ENCODE measurements around the gene MED16.
A peak's percentile ranks its signal among the peaks of the same experiment; 100 is the strongest.

The MED16 gene

GRCh38 chr19:913080-913748 lies 20.2 kb upstream of the MED16 start, which contains the start of gene R3HDM4:
Gene R3HDM4, minus strand, starts transcription at chr19:913219. Its CDS starts 62 bp downstream, at chr19:913157.
- H3K18ac ChIP-seq (ENCODE audit: low read depth in 1 of 2, low read length in 2 of 2) = peak within 1 kb of the TSS; percentile 92 to 94
- peaks cover 12 to 17% of the 10 kb centered on the region in 2 experiments for H3K27me3 ChIP-seq (ENCODE audit: control insufficient read depth in 1 of 2, insufficient read depth in 1 of 2, low read length in 2 of 2)
- peak within 1 kb of the TSS; percentile 97 for H3K4me2 ChIP-seq (ENCODE audit: low read length, poor library complexity, severe bottlenecking)
- peak within 1 kb of the TSS; percentile 78 for H3K4me3 ChIP-seq (ENCODE audit: insufficient read depth in 1 of 2, low read depth in 1 of 2, low read length in 2 of 2)
- peak within 1 kb of the TSS; percentile 93 to 97 for H3K4ac ChIP-seq (ENCODE audit: low read depth in 1 of 2, low read length in 2 of 2)
- H4K8ac ChIP-seq (ENCODE audit: low read length) = peak within 1 kb of the TSS; percentile 99
- peaks cover 0 to 14% of the 10 kb centered on the region in 2 experiments for H3K36me3 ChIP-seq (ENCODE audit: control insufficient read depth in 1 of 2, insufficient read depth in 2 of 2, low read depth in 1 of 2, low read length in 2 of 2)
- H2BK5ac ChIP-seq (ENCODE audit: low read depth, low read length, poor library complexity, severe bottlenecking) = peak within 1 kb of the TSS; percentile 50
- peak within 1 kb of the TSS; percentile 82 for H2AFZ ChIP-seq (ENCODE audit: low read depth, low read length)
- peak within 1 kb of the TSS; percentile 80 for H2AK5ac ChIP-seq (ENCODE audit: low read length, severe bottlenecking)
- H3K27ac ChIP-seq (ENCODE audit: low read length, poor library complexity, severe bottlenecking) = no peak within 1 kb of the TSS
- WGBS = 4% methylated on average over 56 of the region's 76 CpGs
- no peaks in the 10 kb centered on the region for H3K9me3 ChIP-seq (ENCODE audit: control insufficient read depth, low read length)
- peak within 1 kb of the TSS; percentile 88 for H3K9ac ChIP-seq (ENCODE audit: low read length)
- H3K4me1 ChIP-seq (ENCODE audit: control insufficient read depth, insufficient read depth, low read depth, low read length) = peaks cover 35% of the 10 kb centered on the region
- peak within 1 kb of the TSS; percentile 86 for H2BK15ac ChIP-seq (ENCODE audit: low read depth, poor library complexity, severe bottlenecking)
- DNase-seq = peak; percentile 68
- no peaks in the 10 kb centered on the region for H3K79me1 ChIP-seq (replicated peaks; ENCODE audit: low read length, poor library complexity, severe bottlenecking)
- H3K23ac ChIP-seq (ENCODE audit: low read length in 2 of 2) = peak within 1 kb of the TSS in 1 of 2 experiments; percentile 85
- H2BK12ac ChIP-seq (ENCODE audit: low read length in 2 of 2) = peak within 1 kb of the TSS in 1 of 2 experiments; percentile 29
- H3K14ac ChIP-seq (ENCODE audit: low read length in 2 of 2) = peak within 1 kb of the TSS; percentile 74 to 95
- H4K91ac ChIP-seq (ENCODE audit: low read length) = peak within 1 kb of the TSS; percentile 95
- H2BK120ac ChIP-seq (ENCODE audit: low read depth, low read length) = peak within 1 kb of the TSS; percentile 93

GRCh38 chr19:912181-913079 lies 19.4 kb upstream of the MED16 start:
- no peaks in the 10 kb centered on the region for H3K9me3 ChIP-seq (ENCODE audit: control insufficient read depth, low read length)
- no peak overlapping the region for H3K23ac ChIP-seq (ENCODE audit: low read length in 2 of 2)
- H3K27ac ChIP-seq (ENCODE audit: low read length, poor library complexity, severe bottlenecking) = no peak overlapping the region
- H3K27me3 ChIP-seq (ENCODE audit: control insufficient read depth in 1 of 2, insufficient read depth in 1 of 2, low read length in 2 of 2) = peaks cover 5 to 9% of the 10 kb centered on the region in 2 experiments
- peak overlapping the region; percentile 35 for H3K4me2 ChIP-seq (ENCODE audit: low read length, poor library complexity, severe bottlenecking)
- H3K9ac ChIP-seq (ENCODE audit: low read length) = peak overlapping the region; percentile 80
- peak overlapping the region; percentile 78 for H3K4me3 ChIP-seq (ENCODE audit: insufficient read depth in 1 of 2, low read depth in 1 of 2, low read length in 2 of 2)
- peak overlapping the region in 1 of 2 experiments; percentile 14 for H3K4ac ChIP-seq (ENCODE audit: low read depth in 1 of 2, low read length in 2 of 2)
- H3K79me1 ChIP-seq (replicated peaks; ENCODE audit: low read length, poor library complexity, severe bottlenecking) = peaks cover 2% of the 10 kb centered on the region
- no peak overlapping the region for H2BK5ac ChIP-seq (ENCODE audit: low read depth, low read length, poor library complexity, severe bottlenecking)
- H3K14ac ChIP-seq (ENCODE audit: low read length in 2 of 2) = peak overlapping the region; percentile 23 to 74
- no peak overlapping the region for H2BK12ac ChIP-seq (ENCODE audit: low read length in 2 of 2)
- no peak for DNase-seq
- peak overlapping the region; percentile 87 to 92 for H3K18ac ChIP-seq (ENCODE audit: low read depth in 1 of 2, low read length in 2 of 2)
- H2BK15ac ChIP-seq (ENCODE audit: low read depth, poor library complexity, severe bottlenecking) = peak overlapping the region; percentile 69
- H3K4me1 ChIP-seq (ENCODE audit: control insufficient read depth, insufficient read depth, low read depth, low read length) = peaks cover 31% of the 10 kb centered on the region
- H2BK120ac ChIP-seq (ENCODE audit: low read depth, low read length) = peak overlapping the region; percentile 73
- no peak overlapping the region for H2AK5ac ChIP-seq (ENCODE audit: low read length, severe bottlenecking)
- H3K36me3 ChIP-seq (ENCODE audit: control insufficient read depth in 1 of 2, insufficient read depth in 2 of 2, low read depth in 1 of 2, low read length in 2 of 2) = peaks cover 0 to 17% of the 10 kb centered on the region in 2 experiments
- H4K91ac ChIP-seq (ENCODE audit: low read length) = peak overlapping the region; percentile 83
- no peak overlapping the region for H2AFZ ChIP-seq (ENCODE audit: low read depth, low read length)
- H4K8ac ChIP-seq (ENCODE audit: low read length) = peak overlapping the region; percentile 80
- WGBS = under 1% methylated on average over 17 of the region's 69 CpGs

- H3K27me3 ChIP-seq (ENCODE audit: control insufficient read depth in 1 of 2, insufficient read depth in 1 of 2, low read length in 2 of 2) = no peaks in the 10 kb centered on the region
- 94% methylated on average over 46 of the region's 54 CpGs for WGBS
- H3K36me3 ChIP-seq (ENCODE audit: control insufficient read depth in 1 of 2, insufficient read depth in 2 of 2, low read depth in 1 of 2, low read length in 2 of 2) = peaks cover 0 to 22% of the 10 kb centered on the region in 2 experiments
- H3K4ac ChIP-seq (ENCODE audit: low read depth in 1 of 2, low read length in 2 of 2) = no peak overlapping the region
- H3K4me2 ChIP-seq (ENCODE audit: low read length, poor library complexity, severe bottlenecking) = peak overlapping the region; percentile 61
- H3K23ac ChIP-seq (ENCODE audit: low read length in 2 of 2) = no peak overlapping the region
- peak overlapping the region in 1 of 2 experiments; percentile 6 for H2BK12ac ChIP-seq (ENCODE audit: low read length in 2 of 2)
- no peaks in the 10 kb centered on the region for H3K9me3 ChIP-seq (ENCODE audit: control insufficient read depth, low read length)
- no peak overlapping the region for H2BK5ac ChIP-seq (ENCODE audit: low read depth, low read length, poor library complexity, severe bottlenecking)
- peaks cover 23% of the 10 kb centered on the region for H3K4me1 ChIP-seq (ENCODE audit: control insufficient read depth, insufficient read depth, low read depth, low read length)
- no peak overlapping the region for H3K14ac ChIP-seq (ENCODE audit: low read length in 2 of 2)
- H2BK120ac ChIP-seq (ENCODE audit: low read depth, low read length) = no peak overlapping the region
- H3K9ac ChIP-seq (ENCODE audit: low read length) = no peak overlapping the region
- peaks cover 8% of the 10 kb centered on the region for H3K79me1 ChIP-seq (replicated peaks; ENCODE audit: low read length, poor library complexity, severe bottlenecking)
- H4K8ac ChIP-seq (ENCODE audit: low read length) = no peak overlapping the region
- no peak overlapping the region for H3K18ac ChIP-seq (ENCODE audit: low read depth in 1 of 2, low read length in 2 of 2)
- H2AK5ac ChIP-seq (ENCODE audit: low read length, severe bottlenecking) = no peak overlapping the region
- H2AFZ ChIP-seq (ENCODE audit: low read depth, low read length) = no peak overlapping the region
- DNase-seq = no peak
- H3K4me3 ChIP-seq (ENCODE audit: insufficient read depth in 1 of 2, low read depth in 1 of 2, low read length in 2 of 2) = peak overlapping the region; percentile 42 to 56
- H2BK15ac ChIP-seq (ENCODE audit: low read depth, poor library complexity, severe bottlenecking) = no peak overlapping the region
- no peak overlapping the region for H3K27ac ChIP-seq (ENCODE audit: low read length, poor library complexity, severe bottlenecking)
- H4K91ac ChIP-seq (ENCODE audit: low read length) = no peak overlapping the region
These were observed 18.4 kb upstream of the MED16 start for GRCh38 chr19:911197-912033.

Data from mesenchymal stem cell (in vitro differentiated cells and primary cell).